OCI-LY1 (cell line): ENCODE measurements around the gene MACROH2A2.
A peak's percentile ranks its signal among the peaks of the same experiment; 100 is the strongest.

Source experiments
- H2AFZ ChIP-seq: fragments of 200-600 bp; sonication (generic), shearing (Covaris generic); 2 replicates; pipeline ENCODE4 v1.6.0; 2014; ENCODE audit warnings: antibody characterized with exemption, mild to moderate bottlenecking, low read length
- H3F3A ChIP-seq: fragments of 200-600 bp; sonication (generic), shearing (Covaris generic); 2 replicates; pipeline ENCODE4 v1.6.0; 2014; ENCODE audit warnings: mild to moderate bottlenecking, antibody characterized with exemption, low read length, moderate library complexity; ENCODE audit not compliant: insufficient read depth
- H3K27ac ChIP-seq: fragments of 200-600 bp; sonication (generic); 2 replicates; pipeline ENCODE4 v1.5.1; 2014; ENCODE audit warnings: low read length, mixed run types, mild to moderate bottlenecking, low read depth; ENCODE audit not compliant: poor library complexity, severe bottlenecking
- H3K27me3 ChIP-seq: fragments of 200-600 bp; sonication (generic); 2 replicates; pipeline ENCODE4 v1.6.0; 2014; ENCODE audit warnings: antibody characterized with exemption, mild to moderate bottlenecking, low read length, moderate library complexity; ENCODE audit not compliant: insufficient read depth
- H3K36me3 ChIP-seq: fragments of 200-600 bp; sonication (generic); 2 replicates; pipeline ENCODE4 v1.6.1; 2014; ENCODE audit warnings: mild to moderate bottlenecking, antibody characterized with exemption, low read length, moderate library complexity, mixed read lengths; ENCODE audit not compliant: insufficient read depth
- H3K4me1 ChIP-seq: fragments of 200-600 bp; sonication (generic); 2 replicates; pipeline ENCODE4 v1.5.1; 2014; ENCODE audit warnings: mild to moderate bottlenecking, low read length, moderate library complexity; ENCODE audit not compliant: insufficient read depth, severe bottlenecking
- H3K4me2 ChIP-seq: fragments of 200-600 bp; sonication (generic), shearing (Covaris generic); 2 replicates; pipeline ENCODE4 v1.6.1; 2014; ENCODE audit warnings: low read length
- H3K4me3 ChIP-seq: fragments of 200-600 bp; sonication (generic); 2 replicates; pipeline ENCODE4 v1.5.1; 2014; ENCODE audit warnings: low read length, low read depth, mild to moderate bottlenecking, mixed read lengths; ENCODE audit not compliant: poor library complexity, severe bottlenecking
- H3K79me2 ChIP-seq: fragments of 200-600 bp; shearing (Covaris generic); 2 replicates; pipeline ENCODE4 v1.6.1; 2016; ENCODE audit warnings: mixed run types, low read length, mixed read lengths; ENCODE audit not compliant: insufficient read depth
- H3K9ac ChIP-seq: fragments of 200-600 bp; sonication (generic), shearing (Covaris generic); 2 replicates; pipeline ENCODE4 v1.6.1; 2014; ENCODE audit warnings: mild to moderate bottlenecking, low read length, mixed read lengths
- H3K9me2 ChIP-seq: fragments of 200-600 bp; sonication (generic), shearing (Covaris generic); 2 replicates; pipeline ENCODE4 v1.6.1; 2014; ENCODE audit warnings: low read depth, mild to moderate bottlenecking, low read length, mixed read lengths
- H3K9me3 ChIP-seq: fragments of 200-600 bp; shearing (Covaris generic); 2 replicates; pipeline ENCODE4 v1.6.1; 2014; ENCODE audit warnings: low read length, mixed read lengths
- H4K20me1 ChIP-seq: fragments of 200-600 bp; sonication (generic), shearing (Covaris generic); 2 replicates; pipeline ENCODE4 v1.6.0; 2016; ENCODE audit warnings: mild to moderate bottlenecking, low read length; ENCODE audit not compliant: insufficient read depth
- EZH2 ChIP-seq: fragments of 200-600 bp; sonication (generic), shearing (Covaris generic); IDR thresholded peaks from 2 replicates; pipeline ENCODE4 v1.8.0; 2017; ENCODE audit warnings: borderline replicate concordance, mixed run types, mild to moderate bottlenecking, antibody characterized with exemption, low read length, moderate library complexity, mixed read lengths
- TF ChIP-seq, protein P1 (sequence below): fragments of 200-600 bp; sonication (generic), shearing (Covaris generic); IDR thresholded peaks from 2 replicates; pipeline ENCODE4 v1.5.1; 2017; ENCODE audit warnings: mild to moderate bottlenecking, antibody characterized with exemption, low read length, moderate library complexity, mixed read lengths

MACROH2A2 gene

DNA sequence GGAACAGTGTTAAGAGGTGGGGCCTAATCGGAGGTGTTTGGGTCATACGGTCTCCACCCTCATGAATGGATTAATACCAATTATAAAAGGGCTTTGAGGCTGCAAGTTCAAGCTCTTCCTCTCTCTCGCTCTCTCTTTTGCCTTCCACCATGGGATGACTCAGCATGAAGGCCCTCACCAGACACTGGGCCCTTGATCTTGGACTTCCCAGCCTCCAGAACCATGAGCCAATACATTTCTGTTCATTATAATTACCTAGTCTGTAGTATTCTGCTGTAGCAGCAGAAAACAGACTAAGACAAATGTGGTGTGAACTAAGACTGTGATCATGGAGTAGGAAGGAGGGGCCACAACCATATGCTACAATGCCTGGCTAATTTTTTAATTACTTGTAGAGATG is 72.3 kb downstream of the MACROH2A2 start:
- Histone ChIP-seq H3K4me2 (no peak overlapping the region), H3K27ac (peak overlapping the region; percentile 36)
- TF ChIP-seq, protein P1, sequence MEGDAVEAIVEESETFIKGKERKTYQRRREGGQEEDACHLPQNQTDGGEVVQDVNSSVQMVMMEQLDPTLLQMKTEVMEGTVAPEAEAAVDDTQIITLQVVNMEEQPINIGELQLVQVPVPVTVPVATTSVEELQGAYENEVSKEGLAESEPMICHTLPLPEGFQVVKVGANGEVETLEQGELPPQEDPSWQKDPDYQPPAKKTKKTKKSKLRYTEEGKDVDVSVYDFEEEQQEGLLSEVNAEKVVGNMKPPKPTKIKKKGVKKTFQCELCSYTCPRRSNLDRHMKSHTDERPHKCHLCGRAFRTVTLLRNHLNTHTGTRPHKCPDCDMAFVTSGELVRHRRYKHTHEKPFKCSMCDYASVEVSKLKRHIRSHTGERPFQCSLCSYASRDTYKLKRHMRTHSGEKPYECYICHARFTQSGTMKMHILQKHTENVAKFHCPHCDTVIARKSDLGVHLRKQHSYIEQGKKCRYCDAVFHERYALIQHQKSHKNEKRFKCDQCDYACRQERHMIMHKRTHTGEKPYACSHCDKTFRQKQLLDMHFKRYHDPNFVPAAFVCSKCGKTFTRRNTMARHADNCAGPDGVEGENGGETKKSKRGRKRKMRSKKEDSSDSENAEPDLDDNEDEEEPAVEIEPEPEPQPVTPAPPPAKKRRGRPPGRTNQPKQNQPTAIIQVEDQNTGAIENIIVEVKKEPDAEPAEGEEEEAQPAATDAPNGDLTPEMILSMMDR = no peak
- no peak for TF ChIP-seq EZH2

DNA sequence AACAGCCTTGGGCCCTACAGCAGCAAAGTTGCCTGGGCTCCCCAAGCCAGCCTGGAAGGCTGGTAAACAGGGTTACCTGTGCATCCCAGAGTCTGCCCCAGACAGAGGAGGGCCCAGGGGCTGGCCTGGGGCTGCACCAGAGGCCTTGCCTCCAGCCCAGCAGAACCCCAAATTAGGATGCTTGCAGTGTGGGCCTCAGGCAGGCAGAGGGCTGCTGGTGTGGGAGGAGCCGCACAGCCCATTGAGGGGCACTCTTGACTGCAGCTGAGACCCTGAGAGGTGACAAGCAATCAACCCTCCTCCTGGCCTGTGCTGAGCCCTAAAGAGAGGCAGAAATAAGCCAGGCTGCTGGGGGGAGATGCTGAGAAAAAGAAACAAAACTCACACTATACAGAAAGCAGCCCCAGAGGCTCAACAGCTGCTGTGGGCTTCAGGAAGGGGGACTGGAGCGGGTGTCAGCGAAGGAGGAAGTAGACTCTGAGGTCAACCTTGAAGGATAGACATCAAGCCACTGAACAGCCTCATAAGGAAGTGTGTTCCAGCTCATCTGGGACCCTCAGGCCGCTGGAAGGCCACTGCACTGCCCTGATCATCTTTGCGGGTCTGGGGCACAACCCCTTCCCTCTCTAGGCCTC is 73.4 kb downstream of the MACROH2A2 start:
- H3K27me3 ChIP-seq = no peaks in the 10 kb centered on the region
- no peak for TF ChIP-seq EZH2
- H3K9me3 ChIP-seq = no peaks in the 10 kb centered on the region
- H3K36me3 ChIP-seq = peaks cover 17% of the 10 kb centered on the region; the same call in 1 of the 2 replicates
- peak overlapping the region; percentile 50; the same call in 1 of the 2 replicates for H3K4me2 ChIP-seq
- peaks cover 7% of the 10 kb centered on the region; the same call in 1 of the 2 replicates for H3F3A ChIP-seq
- H4K20me1 ChIP-seq = no peaks in the 10 kb centered on the region
- no peak overlapping the region for H3K4me3 ChIP-seq
- 0 out of 2 replicates have a peak, but pooled peaks cover 6% of the 10 kb centered on the region for H3K79me2 ChIP-seq
- H3K9ac ChIP-seq = no peak overlapping the region; the same call in 1 of the 2 replicates
- peak overlapping the region; percentile 76 for H3K27ac ChIP-seq
- no peaks in the 10 kb centered on the region for H3K9me2 ChIP-seq
- no peak overlapping the region for H2AFZ ChIP-seq
- peaks cover 34% of the 10 kb centered on the region for H3K4me1 ChIP-seq

More for the DNA sequence above, 72.3 kb downstream of the MACROH2A2 start:
- Histone ChIP-seq H3K4me3 (no peak overlapping the region), H3K36me3 (peaks cover 27% of the 10 kb centered on the region; the same call in 1 of the 2 replicates), H2AFZ (no peak overlapping the region), H3K4me1 (peaks cover 25% of the 10 kb centered on the region), H3K9ac (no peak overlapping the region; the same call in 1 of the 2 replicates), H3K27me3 (no peaks in the 10 kb centered on the region), H3K9me3 (no peaks in the 10 kb centered on the region), H3K9me2 (no peaks in the 10 kb centered on the region), H3F3A (no peaks in the 10 kb centered on the region), H4K20me1 (no peaks in the 10 kb centered on the region), H3K79me2 (no peaks in the 10 kb centered on the region)

DNA sequence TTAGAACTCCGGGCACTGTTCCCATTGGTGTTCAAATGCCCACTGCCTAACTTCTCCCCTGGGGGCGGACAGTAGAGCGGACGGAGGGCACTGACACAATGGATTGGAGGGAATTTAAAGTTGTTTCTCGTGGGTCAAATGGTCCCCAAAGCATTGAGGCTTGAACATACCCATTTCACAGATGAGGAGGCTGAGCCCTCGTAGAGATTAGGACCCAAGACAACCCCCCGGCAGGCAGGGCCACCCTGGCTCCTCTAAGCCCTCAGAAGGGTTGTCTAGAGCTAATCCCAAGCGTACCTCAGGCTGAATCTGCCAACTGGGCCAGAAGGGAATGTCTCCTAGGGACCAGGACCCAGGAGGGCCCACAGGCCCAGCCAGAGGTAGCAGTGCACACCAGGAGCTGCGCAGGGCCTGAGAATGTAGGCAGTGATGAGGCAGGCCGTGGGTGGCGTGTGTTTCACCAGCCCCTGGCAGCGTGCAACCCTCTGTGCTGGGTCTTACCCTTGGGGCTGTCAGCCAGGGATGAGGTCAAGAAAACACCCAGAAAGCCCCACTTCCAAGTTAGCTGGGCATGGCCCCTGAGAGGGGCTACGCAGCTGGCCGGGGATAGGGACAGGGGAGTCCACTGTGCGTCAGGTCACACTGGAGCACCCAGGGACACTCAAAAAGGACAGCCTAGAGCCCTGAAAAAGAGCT is 74.2 kb downstream of the MACROH2A2 start:
- Histone ChIP-seq H3K9me3 (no peaks in the 10 kb centered on the region), H4K20me1 (no peaks in the 10 kb centered on the region), H3K79me2 (0 out of 2 replicates have a peak, but pooled peaks cover 6% of the 10 kb centered on the region), H3K36me3 (peaks cover 17% of the 10 kb centered on the region; the same call in 1 of the 2 replicates), H3K4me3 (no peak overlapping the region), H3K27ac (peak overlapping the region; percentile 76), H3K4me2 (peak overlapping the region; percentile 50; the same call in 1 of the 2 replicates), H3K9me2 (no peaks in the 10 kb centered on the region), H3K9ac (no peak overlapping the region; the same call in 1 of the 2 replicates), H3F3A (peaks cover 7% of the 10 kb centered on the region; the same call in 1 of the 2 replicates), H2AFZ (no peak overlapping the region), H3K27me3 (no peaks in the 10 kb centered on the region), H3K4me1 (peaks cover 42% of the 10 kb centered on the region)
- TF ChIP-seq, protein P1 = no peak
- no peak for TF ChIP-seq EZH2
